ENCODE measurements around the gene ROBO1.

ROBO1 gene

DNA sequence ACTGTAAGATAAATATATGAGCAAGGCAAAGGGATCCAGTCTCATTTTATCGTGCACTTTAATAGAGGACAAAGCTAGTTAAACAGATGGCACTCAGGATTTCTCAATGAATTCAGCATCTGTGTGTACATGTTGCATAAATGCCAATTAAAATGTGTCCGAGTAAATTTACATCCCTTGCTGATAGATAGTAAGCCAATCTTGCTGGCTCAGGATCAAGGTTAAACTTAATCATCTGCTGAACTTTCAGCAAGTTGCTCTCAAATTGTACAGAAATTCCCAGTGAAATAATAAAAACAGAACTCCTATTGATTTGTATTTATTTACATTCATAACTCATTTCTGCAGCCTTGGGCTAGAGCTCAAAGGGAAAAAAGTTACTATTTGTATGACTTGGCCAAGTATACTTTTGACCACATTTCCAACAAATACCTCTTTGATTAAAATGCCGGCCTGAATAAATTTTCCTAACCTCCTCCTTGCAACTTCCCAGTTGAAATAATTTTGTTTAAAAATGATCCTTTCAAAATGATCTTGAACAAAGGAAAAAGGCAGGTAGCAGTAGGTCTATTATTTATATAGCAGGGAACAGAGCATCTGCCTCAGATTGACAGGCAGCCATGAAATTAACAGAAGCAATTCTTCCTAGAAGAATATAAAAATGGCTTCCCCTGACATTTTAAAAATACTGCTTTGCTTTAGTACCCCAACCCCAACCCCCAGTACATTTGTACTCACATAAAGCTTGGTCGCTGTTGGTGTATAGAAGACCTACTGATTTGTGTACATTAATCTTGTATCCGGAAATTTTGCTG is 1001.9 kb downstream of the ROBO1 start:
- Histone ChIP-seq H3K36me3 (ENCODE audit: insufficient read depth, low read length) (no peaks in the 10 kb centered on the region), H3K27me3 (ENCODE audit: insufficient read depth, low read length, poor library complexity) (no peaks in the 10 kb centered on the region), H4K20me1 (ENCODE audit: insufficient read depth, low read length) (no peaks in the 10 kb centered on the region), H3K4me2 (ENCODE audit: insufficient read depth, low read length) (no peak overlapping the region), H3K4me3 (ENCODE audit: low read depth in 1 of 2, low read length in 2 of 2) (no peak overlapping the region), H3K27ac (ENCODE audit: low read length) (no peak overlapping the region), H3K4me1 (ENCODE audit: insufficient read depth, low read length) (no peaks in the 10 kb centered on the region), H3K9ac (ENCODE audit: low read depth, low read length) (no peak overlapping the region), H3K9me3 (ENCODE audit: insufficient read depth, low read length, severe bottlenecking) (no peaks in the 10 kb centered on the region), H2AFZ (ENCODE audit: low read depth, low read length) (no peak overlapping the region), H3K79me2 (ENCODE audit: insufficient read depth, low read length) (no peaks in the 10 kb centered on the region)
- TF ChIP-seq, protein P1, sequence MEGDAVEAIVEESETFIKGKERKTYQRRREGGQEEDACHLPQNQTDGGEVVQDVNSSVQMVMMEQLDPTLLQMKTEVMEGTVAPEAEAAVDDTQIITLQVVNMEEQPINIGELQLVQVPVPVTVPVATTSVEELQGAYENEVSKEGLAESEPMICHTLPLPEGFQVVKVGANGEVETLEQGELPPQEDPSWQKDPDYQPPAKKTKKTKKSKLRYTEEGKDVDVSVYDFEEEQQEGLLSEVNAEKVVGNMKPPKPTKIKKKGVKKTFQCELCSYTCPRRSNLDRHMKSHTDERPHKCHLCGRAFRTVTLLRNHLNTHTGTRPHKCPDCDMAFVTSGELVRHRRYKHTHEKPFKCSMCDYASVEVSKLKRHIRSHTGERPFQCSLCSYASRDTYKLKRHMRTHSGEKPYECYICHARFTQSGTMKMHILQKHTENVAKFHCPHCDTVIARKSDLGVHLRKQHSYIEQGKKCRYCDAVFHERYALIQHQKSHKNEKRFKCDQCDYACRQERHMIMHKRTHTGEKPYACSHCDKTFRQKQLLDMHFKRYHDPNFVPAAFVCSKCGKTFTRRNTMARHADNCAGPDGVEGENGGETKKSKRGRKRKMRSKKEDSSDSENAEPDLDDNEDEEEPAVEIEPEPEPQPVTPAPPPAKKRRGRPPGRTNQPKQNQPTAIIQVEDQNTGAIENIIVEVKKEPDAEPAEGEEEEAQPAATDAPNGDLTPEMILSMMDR (IDR thresholded peaks at IDR 0.05; ENCODE audit: borderline replicate concordance, extremely low read depth, low read length, poor library complexity, severe bottlenecking) = no peak
- TF ChIP-seq EZH2 (IDR thresholded peaks at IDR 0.05; ENCODE audit: borderline replicate concordance, low read depth, low read length, severe bottlenecking) = no peak
- DNase-seq (no peak), ATAC-seq (ENCODE audit: insufficient read depth, low read depth) (no peak)

DNA sequence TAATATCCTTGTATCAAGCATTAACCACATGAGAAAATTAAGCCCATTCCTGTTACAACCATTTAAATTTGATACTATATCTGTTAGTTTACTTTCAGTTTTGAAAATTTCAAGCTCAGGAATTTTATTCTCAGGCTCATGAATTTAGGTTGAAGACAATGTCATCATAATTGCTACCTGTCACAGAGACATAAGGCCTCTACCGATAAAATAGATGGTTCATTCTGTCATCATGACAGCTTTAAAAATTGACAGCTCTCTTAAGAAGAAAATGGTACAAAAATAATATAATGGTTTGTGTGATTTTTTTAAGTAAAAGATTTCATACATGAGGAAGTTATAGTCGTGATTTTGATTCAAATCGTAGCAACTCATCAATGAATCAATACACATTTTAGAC is 1003.2 kb downstream of the ROBO1 start:
- Histone ChIP-seq H3K4me3 (ENCODE audit: low read depth in 1 of 2, low read length in 2 of 2) (no peak overlapping the region), H3K9me3 (ENCODE audit: insufficient read depth, low read length, severe bottlenecking) (no peaks in the 10 kb centered on the region), H3K27ac (ENCODE audit: low read length) (no peak overlapping the region), H3K9ac (ENCODE audit: low read depth, low read length) (no peak overlapping the region), H4K20me1 (ENCODE audit: insufficient read depth, low read length) (no peaks in the 10 kb centered on the region), H2AFZ (ENCODE audit: low read depth, low read length) (no peak overlapping the region), H3K4me1 (ENCODE audit: insufficient read depth, low read length) (no peaks in the 10 kb centered on the region), H3K4me2 (ENCODE audit: insufficient read depth, low read length) (no peak overlapping the region), H3K36me3 (ENCODE audit: insufficient read depth, low read length) (no peaks in the 10 kb centered on the region), H3K79me2 (ENCODE audit: insufficient read depth, low read length) (no peaks in the 10 kb centered on the region), H3K27me3 (ENCODE audit: insufficient read depth, low read length, poor library complexity) (no peaks in the 10 kb centered on the region)
- DNase-seq (no peak), ATAC-seq (ENCODE audit: insufficient read depth, low read depth) (no peak)
- TF ChIP-seq EZH2 (IDR thresholded peaks at IDR 0.05; ENCODE audit: borderline replicate concordance, low read depth, low read length, severe bottlenecking) = no peak
- TF ChIP-seq, protein P1 (IDR thresholded peaks at IDR 0.05; ENCODE audit: borderline replicate concordance, extremely low read depth, low read length, poor library complexity, severe bottlenecking) = no peak

GRCh38 chr3:78762121-78762520 is 1005.7 kb downstream of the ROBO1 start:
- H3K36me3 ChIP-seq (ENCODE audit: insufficient read depth, low read length) = no peaks in the 10 kb centered on the region
- no peaks in the 10 kb centered on the region for H4K20me1 ChIP-seq (ENCODE audit: insufficient read depth, low read length)
- H3K79me2 ChIP-seq (ENCODE audit: insufficient read depth, low read length) = no peaks in the 10 kb centered on the region
- no peaks in the 10 kb centered on the region for H3K27me3 ChIP-seq (ENCODE audit: insufficient read depth, low read length, poor library complexity)
- H2AFZ ChIP-seq (ENCODE audit: low read depth, low read length) = no peak overlapping the region
- no peak for DNase-seq
- H3K9ac ChIP-seq (ENCODE audit: low read depth, low read length) = no peak overlapping the region
- H3K4me3 ChIP-seq (ENCODE audit: low read depth in 1 of 2, low read length in 2 of 2) = no peak overlapping the region
- no peak overlapping the region for H3K27ac ChIP-seq (ENCODE audit: low read length)
- no peaks in the 10 kb centered on the region for H3K9me3 ChIP-seq (ENCODE audit: insufficient read depth, low read length, severe bottlenecking)
- ATAC-seq (ENCODE audit: insufficient read depth, low read depth) = no peak
- no peak overlapping the region for H3K4me2 ChIP-seq (ENCODE audit: insufficient read depth, low read length)
- TF ChIP-seq, protein P1 (IDR thresholded peaks at IDR 0.05; ENCODE audit: borderline replicate concordance, extremely low read depth, low read length, poor library complexity, severe bottlenecking) = no peak
- no peak for TF ChIP-seq EZH2 (IDR thresholded peaks at IDR 0.05; ENCODE audit: borderline replicate concordance, low read depth, low read length, severe bottlenecking)
- no peaks in the 10 kb centered on the region for H3K4me1 ChIP-seq (ENCODE audit: insufficient read depth, low read length)
